HG03469 (cell line): ENCODE measurements around the gene BIN2.

Experiments
- ATAC-seq: cut with Tn5 transposase; IDR thresholded peaks from one replicate; pipeline ENCODE4 v1.9.1; 2021; ENCODE audit warnings: mild to moderate bottlenecking, moderate library complexity, moderate number of reproducible peaks; ENCODE audit not compliant: unreplicated experiment

BIN2 gene

DNA sequence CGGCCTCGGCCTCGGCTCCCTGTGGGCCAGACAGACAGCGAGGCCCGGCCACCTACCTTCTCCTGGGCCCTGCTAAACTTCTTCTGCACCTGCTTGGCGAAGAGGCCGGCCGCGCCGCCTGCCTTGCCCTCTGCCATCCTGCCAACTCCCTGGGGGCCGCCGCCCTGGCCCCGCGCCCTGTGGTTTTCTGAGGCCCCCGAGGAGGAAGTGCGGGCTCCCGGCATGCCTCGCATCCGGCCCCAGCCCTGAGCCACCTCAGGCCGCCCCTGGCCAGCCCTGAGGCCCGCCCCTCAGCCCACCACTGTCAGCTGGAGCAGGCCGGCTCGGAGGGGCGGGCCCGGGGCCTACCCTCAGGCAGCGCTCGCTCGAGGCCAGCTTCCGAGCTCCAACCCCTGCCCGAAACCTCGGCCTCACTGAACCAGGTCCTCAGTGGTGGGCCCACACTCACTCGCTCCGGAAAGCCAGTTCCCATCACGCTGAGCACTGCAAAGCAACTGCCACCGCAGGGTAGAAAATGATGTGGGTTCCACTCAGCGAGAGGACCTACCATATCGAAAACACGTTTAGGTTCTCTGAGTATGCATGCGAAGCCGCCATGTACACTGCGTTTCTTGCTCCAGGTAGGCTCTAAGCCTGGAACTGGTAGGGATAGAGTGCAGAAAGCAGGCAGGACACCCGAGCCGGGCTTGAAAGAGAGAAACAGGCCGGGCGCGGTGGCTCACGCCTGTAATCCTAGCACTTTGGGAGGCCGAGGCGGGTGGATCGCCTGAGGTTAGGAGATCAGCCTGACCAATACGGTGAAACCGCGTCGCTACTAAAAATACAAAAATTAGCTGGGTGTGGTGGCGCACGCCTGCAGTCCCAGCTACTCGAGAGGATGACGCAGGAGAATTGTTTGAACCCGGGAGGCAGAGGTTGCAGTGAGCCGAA is at the start of gene BIN2:
Gene BIN2 (minus strand): TSS at position 209 of the 930 bp plus-strand sequence. CDS start 72 bp downstream, at position 137.
- no peak for ATAC-seq

DNA sequence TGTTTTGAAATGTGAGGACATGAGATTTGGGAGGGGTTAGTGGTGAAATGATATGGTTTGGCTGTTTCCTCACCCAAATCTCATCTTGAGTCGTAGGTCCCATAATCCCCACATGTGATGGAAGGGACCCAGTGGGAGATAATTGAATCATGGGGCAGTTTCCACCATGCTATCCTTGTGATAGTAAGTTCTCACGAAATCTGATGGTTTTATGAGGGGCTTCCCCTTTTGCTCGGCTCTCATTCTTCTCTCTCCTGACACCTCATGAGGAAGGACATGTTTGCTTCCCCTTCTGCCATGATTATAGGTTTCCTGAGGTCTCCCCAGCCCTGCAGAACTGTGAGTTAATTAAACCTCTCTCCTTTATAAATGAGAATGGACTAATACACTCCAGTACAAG is 49.2 kb upstream of the BIN2 start:
- ATAC-seq: no peak

DNA sequence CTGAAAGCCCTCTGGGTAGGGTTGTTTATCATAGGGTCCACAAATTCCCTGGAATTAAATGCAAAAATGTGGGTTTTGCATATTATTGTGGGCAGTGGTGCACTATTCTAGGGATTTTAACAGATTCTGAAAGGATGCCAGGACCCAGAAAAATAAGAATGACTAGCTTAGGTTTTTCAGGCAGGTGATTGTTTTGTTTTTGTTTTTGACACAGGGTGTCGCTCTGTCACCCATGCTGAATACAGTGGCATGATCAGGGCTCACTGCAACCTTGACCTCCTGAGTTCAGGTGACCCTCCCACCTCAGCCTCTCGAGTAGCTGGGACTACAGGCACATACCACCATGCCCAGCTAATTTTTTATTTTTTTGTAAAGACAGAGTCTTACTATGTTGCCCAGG is 48.0 kb upstream of the BIN2 start:
- ATAC-seq: no peak

DNA sequence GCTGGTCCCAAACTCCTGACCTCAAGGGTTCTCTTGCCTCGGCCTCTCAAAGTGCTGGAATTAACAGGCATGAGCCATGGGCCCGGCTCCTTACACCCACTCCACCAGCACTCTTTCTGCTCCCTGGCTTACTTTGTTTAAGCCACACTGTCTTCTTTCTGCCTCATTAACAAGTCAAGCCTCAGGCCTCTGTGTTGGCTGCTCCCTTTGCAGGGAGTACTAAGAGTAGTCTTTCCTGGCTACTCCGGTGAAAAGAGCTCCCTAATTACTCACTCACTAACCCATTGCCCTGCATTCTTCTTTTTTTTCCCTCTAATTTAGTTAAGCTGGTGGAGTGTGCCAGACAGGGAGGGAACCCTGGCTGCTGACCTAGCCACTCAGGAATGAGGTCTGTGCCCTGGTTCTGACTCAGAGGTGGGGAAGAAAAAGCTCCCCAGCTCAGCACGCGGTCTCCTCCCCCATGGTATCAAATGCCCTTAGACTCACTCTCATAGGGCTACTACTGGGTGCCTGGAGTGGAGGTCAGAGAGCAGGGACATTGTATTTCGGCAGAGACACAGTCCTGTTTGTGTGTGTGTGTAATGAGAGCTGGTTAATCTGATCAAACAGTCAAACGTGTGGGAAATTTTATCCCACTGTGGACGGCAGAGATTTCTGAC is 47.5 kb upstream of the BIN2 start:
- no peak for ATAC-seq

DNA sequence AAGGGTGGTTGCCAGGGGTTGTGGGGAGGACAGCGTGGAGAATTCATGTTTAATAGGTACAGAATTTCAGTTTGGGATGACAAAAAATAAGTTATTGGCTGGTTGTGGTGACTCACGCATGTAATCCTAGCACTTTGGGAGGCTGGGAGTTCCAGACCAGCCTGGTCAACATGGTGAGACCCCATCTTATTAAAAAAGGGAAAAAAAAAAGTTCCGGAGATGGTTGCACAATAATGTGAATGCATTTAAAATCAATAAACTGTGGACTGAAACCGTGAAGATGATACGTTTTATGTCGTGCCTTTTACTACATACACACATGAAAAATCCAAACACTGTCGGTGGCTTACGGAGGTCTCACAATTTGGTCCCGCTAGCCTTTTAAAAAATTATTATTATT is 46.7 kb upstream of the BIN2 start:
- no peak for ATAC-seq

DNA sequence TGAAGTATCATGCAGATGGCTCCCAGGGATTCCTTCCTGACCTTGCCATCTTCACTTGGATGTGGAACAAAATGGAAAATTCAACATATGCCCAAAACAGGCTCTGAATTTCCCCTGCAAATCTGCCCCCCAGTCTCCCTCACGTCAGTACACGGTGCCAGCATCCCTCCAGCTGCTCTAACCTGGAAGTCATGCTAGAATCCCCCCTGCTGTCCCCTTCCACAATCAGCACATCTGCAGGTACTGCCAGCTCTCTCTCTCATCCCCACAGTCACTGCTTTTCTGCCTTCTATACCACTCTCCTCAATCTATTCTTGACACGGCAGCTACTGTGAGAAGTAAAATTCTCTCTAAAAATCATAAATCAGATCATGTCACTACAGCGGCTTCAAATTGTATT is 45.6 kb upstream of the BIN2 start:
- ATAC-seq: no peak

DNA sequence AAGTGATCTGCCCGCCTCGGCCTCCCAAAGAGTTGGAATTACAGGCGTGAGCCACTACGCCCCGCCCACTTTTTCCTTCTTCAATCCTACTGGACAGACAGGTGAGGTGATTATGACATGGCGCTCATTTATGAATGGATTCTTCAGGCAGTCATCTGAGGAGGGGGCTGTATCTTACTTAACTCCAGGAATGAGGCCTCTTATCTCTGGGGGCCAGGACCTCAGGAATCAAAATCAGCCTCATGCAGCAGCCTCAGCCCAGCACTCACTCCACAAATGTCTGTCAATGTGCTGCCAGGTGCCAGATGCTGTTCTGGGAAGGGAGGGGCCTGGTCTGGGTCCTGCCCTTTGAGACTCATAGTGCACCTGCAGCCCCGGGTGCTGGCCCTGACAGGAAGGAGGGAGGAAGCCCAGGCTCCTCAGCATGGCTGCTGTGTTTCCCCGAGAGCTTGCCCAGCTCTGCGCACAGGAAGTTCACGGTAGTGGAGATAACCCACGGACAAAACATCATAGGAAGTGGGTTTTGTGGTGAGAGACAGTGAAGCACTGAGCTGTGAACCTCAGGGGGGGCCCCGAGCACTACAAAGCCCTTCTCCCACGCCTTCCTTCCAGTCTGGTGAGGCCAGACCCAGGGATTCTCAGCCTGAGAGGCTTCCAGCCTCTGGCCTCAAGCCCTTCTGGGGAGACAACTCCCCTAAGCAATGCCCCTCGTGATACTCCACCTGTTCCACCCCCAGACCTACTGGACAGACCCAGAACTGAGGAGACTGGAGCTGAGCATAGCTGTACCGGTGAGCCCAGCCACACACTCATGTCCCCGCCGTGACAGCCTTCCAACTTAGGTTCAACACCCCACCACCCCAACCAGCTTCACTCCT is 44.9 kb upstream of the BIN2 start:
- peak; percentile 92 for ATAC-seq

DNA sequence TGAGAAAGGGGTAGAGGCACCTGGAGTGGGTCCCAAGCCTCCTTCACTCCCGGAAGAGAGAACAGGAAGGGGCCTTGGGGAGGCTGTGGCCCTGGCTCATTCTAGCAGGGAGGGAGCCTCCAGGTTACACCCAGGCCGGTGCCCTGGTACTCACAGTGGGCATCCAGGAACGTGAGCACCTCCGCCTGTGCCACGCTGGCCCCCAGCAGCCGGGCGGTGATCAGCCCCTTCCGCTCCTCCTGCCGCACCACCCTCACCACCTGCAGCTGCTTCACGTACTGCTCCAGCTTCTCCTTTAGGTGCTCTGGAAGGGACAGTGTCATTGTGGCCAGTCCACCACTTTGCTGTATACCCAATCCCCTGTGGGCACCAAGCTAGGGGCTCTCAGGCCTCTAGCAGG is 41.3 kb upstream of the BIN2 start:
- no peak for ATAC-seq

DNA sequence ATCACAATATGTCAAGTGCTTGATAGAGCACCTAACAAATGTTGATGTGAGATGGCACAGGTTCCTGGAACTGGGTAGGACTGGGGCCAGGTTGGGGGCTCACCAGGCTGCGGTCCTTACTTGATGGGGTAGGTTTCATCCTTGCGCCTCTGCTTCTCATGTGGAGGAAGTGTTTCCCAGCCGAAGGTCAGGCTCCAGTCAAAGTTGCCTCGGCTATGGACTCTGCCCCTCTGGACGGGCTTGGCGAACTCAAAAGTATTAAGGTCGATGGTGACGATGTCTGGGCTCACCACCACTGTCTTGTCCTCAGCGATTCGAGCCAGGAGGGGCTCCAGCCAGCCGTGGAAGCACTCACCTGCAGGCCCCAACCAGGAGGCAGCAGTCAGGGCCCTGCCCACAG is 40.0 kb upstream of the BIN2 start:
- ATAC-seq: no peak

DNA sequence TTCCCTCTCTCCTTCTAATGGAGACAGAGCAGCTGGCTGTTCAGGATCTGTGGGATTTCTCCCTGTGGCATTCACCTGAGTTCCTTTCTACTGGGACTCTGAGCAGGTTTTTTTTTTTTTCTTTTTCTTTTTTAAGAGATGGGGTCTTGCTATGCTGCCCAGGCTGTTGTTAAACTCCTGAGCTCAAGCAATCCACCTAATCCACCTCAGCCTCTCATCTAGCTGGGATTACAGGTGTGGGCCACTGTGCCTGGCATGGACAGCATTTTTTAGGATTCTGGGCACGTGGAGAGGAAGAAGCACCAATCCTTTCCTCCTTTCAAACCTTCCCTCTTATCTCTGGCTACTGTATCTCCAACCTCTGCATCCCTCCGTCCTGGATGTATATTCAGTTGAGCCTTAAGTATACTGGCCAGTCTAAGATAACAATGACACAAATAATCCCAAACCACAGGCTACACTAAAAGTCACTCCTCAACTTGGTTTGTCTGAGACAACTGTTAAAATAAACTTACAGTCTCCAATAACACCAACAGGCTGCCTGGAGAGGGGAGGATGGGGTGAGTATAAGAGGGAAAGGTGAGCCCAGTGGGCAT is 38.9 kb upstream of the BIN2 start:
- no peak for ATAC-seq

DNA sequence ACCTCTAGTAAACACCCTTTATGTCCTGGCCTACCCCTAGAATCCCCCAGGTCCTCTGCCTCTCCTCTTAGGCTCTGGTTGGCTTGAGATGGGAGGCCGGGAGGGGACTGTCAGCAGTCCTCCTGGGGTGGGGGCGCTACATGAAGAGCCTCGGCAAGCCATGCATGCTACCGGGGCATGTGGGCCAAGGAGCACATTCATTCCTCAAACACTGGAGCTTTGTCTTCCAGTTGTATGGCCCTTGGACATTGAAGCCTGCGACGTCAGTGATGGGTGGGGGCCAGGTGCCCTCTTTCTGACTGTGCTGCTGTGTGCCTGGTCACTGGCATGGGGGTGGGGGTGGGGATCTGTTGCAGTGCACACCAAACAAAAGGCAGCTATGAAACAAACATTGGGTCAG is 38.3 kb upstream of the BIN2 start:
- ATAC-seq: no peak

DNA sequence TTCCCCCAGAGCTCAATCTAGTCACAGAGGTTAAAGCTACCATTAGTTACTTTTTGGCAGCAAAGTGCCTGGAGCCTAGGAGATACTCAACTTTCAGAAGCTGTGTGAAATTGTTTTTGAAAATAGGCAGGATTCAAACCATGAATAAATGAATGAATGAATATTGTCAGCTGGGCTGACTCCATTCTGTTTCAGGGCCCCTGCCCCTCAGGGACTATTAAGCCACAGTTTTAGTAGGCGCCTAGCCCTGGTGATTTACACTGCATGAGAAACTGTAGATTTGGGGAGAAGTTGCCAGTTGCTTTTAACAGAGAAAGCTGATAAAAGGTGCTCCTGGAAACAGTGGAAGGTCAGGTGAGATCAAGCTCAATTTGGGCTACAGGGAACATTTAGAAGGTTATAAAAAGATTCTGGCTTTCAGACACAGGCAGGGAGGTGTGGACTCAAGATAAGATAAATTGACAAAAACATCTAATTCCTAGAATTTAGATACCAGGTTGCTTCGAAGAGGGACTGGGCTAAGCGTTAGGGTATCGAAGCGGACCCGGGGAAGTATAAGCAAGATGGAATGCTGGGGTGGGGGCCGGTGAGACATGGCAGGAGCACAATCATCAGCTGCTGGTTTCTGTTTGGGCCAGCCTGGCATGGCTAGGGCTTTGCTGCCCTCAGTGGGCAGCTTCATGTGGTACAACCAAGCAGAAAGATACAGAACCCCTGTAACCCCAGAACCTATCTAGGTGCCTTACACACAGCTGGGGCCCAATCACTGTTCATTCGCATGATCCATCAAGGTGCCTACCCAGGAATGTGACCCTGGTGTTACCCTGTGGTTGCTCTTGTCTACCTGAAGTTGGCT is 37.4 kb upstream of the BIN2 start:
- ATAC-seq: no peak

DNA sequence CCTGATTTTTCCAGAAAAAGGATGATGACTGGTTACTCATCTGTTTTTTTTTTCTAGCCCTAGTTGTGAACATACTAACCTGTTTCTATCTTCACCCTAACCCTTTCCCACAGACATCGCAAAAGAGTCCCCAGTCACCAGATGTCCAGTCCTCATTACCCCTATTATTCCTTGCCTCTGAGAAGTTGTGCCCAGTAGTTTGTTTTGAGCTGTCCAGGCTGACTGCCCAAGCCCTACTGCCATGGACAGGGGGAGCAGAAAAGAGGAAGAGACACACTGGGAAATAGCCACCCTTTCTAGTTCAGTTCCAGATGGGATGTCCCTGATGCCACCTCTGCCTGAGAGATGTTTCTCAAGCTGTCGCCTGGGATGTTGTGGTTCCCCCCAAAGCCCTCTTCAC is 36.3 kb upstream of the BIN2 start:
- no peak for ATAC-seq

DNA sequence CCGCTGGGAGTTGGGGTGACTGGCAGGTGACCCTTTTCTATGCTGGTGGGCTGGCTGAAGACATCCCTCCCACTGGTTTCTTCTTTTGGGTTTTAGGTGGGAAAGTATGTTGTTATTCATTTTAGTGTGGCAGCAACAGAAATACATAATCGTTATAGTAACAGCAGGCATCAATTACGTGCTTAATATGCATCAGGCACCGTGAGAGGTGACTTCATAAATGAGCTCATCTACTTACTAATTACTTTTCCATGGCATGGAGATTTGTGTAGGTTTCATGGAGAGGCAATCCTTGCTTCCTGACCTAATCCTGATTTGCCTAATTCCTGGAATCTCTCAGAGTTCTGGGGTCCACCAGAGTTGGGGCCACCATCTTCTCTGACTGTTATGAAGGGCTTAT is 35.9 kb upstream of the BIN2 start:
- no peak for ATAC-seq

DNA sequence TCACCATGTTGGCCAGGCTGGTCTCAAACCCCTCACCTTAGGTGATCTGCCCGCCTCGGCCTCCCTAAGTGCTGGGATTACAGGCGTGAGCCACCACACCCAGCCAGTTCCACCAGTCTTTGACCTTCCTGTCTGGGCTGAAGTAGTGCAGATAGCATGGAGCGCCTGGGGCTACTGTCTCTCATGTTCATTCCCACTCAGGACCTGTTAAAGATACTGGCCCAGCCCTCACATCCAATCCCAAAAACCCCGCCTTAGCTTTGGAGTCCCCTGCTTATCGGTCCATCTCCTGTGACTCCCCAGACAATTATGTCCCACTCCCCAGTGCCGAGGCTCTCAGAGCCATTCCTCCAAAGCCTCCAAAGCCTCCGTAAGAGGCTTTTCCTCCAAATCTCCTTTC is 34.5 kb upstream of the BIN2 start:
- ATAC-seq: no peak

DNA sequence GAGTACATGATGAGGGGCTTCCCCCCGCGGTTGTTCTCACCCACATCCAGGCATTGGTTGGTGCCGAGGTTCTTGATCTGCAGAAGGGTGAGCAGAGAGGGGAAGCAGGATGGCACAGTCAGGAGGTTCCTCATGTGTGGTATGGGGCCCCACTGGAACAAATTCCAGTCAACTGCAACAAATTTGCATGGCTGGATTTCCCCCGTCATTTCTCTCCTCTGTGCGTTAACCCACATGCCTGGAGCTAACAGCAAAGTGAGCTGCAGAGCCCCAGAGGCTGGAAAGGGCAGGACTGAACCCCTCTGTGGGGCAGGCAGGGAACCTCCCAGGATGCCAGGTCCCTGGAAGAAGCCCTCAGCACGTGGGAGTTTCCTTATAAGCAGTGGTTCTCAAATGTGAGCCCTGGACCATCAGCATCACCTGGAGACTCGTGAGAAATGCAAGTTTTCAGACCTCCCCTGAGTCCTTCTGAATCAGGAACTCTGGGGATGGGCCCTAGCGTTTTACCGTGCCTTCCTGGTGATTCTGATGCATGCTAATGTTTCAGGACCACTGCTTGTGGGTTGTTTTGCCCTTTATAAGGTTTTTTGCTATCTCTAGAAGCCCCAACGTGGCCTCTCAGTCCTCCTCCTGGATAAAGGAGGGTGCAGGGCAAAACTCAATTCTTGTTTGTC is 33.5 kb upstream of the BIN2 start:
- ATAC-seq: no peak

DNA sequence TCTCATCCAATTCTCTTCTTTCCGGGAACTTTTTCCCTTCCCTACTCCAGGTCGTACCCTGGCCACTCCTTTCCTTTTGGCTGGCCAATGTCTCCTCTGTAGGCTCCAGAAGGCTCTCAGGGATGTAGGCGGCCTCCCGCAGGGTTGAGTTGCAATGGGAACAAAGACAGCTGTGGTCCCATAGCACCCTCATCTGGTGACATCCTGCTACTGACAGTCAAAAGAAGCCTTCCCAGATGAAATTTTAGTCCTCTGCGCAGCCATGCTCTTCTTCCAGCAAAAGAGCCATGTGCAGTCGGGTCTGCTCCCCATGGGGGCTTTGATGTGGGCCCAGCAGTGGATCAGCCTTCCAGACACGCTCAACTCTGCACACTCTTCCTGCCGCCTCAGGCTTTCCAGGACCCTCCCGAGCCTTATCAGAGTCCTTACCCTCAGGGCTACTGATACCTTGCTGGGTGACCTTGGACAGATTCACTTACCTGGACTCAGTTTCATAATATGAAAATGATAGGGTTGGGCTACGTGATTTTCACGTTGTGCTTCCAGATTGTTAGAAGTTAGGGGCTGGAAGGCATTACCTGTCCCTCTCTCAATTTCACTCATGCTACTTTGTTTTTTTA is 28.0 kb upstream of the BIN2 start:
- ATAC-seq: no peak

DNA sequence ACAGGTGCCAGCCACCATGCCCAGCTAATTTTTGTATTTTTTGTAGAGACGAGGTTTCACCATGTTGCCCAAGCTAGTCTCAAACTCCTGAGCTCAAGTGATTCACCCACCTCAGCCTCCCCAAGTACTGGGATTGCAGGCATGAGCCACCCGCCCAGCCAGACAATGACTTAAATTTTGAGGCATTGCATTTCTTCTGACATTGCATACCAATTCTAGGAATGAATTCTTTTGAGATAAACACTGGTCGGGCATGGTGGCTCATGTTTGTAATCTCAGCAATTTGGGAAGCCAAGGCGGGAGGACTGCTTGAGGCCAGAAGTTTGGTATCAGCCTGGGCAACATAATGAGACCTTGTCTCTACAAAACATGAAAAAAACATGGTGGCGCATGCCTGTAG is 25.1 kb upstream of the BIN2 start:
- ATAC-seq: no peak

DNA sequence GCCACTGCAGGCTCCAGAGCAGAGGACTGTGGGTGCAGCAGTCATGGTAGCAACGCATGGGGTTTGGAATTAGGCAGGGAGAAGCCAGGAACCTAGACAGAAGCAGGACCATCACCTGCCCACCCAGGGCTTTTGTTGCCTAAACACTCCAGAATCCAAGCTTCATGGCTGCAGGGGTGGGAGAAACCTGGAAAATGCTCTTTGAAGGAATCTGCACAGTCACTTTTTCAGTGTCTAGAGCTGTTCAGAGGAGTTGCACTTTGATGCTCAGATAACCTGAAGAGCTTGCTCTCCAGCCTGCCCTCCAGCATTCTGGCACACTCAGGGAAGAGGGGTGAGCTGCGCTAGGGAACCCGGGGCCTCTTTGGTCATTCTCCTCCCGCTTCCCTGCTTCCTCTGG is 24.1 kb upstream of the BIN2 start:
- no peak for ATAC-seq
